GM23338 (cell line): Measurements from ENCODE around the gene DYSF. TPM values are rescaled to one million over a fixed set of nuclear protein-coding genes. Genes with fewer than 3 reads are reported as not detected.

Experiments used
- ATAC-seq: fragments of 200-7000 bp; cut with Tn5 transposase; 3 replicates; pipeline ENCODE4 v1.9.1; 2020
- DNase-seq: peaks from one replicate; pipeline ENCODE4 v3.0.0-alpha.2; 2015; ENCODE audit warnings: low spot score
- H2AFZ ChIP-seq: fragments of 200-600 bp; sonication (generic); 2 replicates; pipeline ENCODE4 v1.8.0; 2016; ENCODE audit warnings: antibody characterized with exemption, mild to moderate bottlenecking, moderate library complexity
- H3F3A ChIP-seq: fragments of 200-600 bp; sonication (generic); replicated peaks from 2 replicates; pipeline ENCODE4 v1.8.0; 2017; ENCODE audit warnings: antibody characterized with exemption, mixed run types, low read depth
- H3K27ac ChIP-seq: fragments of 200-600 bp; sonication (generic); 2 replicates; pipeline ENCODE4 v1.6.1; 2016; ENCODE audit warnings: low read depth
- H3K27me3 ChIP-seq: fragments of 200-600 bp; sonication (generic); 2 replicates; pipeline ENCODE4 v1.8.0; 2016; ENCODE audit warnings: mild to moderate bottlenecking, mixed run types, moderate library complexity; ENCODE audit not compliant: insufficient read depth
- H3K36me3 ChIP-seq: fragments of 200-600 bp; sonication (generic); 2 replicates; pipeline ENCODE4 v1.8.0; 2016; ENCODE audit warnings: mild to moderate bottlenecking; ENCODE audit not compliant: insufficient read depth
- H3K4me1 ChIP-seq: fragments of 200-600 bp; sonication (generic); 2 replicates; pipeline ENCODE4 v1.8.0; 2016; ENCODE audit warnings: mild to moderate bottlenecking, moderate library complexity; ENCODE audit not compliant: insufficient read depth
- H3K4me2 ChIP-seq: fragments of 200-600 bp; sonication (generic); 2 replicates; pipeline ENCODE4 v1.7.1; 2017; ENCODE audit warnings: mixed run types
- H3K4me3 ChIP-seq: fragments of 200-600 bp; sonication (generic); 2 replicates; pipeline ENCODE4 v1.6.1; 2016; ENCODE audit warnings: mixed run types
- H3K79me2 ChIP-seq: fragments of 200-600 bp; sonication (generic); replicated peaks from 2 replicates; pipeline ENCODE4 v1.8.0; 2017; ENCODE audit warnings: mild to moderate bottlenecking; ENCODE audit not compliant: insufficient read depth
- H3K9me2 ChIP-seq: fragments of 200-600 bp; sonication (generic); 2 replicates; pipeline ENCODE4 v1.8.0; 2017; ENCODE audit not compliant: insufficient read depth
- H4K20me1 ChIP-seq: fragments of 200-600 bp; sonication (generic); replicated peaks from 2 replicates; pipeline ENCODE4 v1.8.0; 2017; ENCODE audit warnings: mild to moderate bottlenecking; ENCODE audit not compliant: insufficient read depth
- H3K27ac Mint-ChIP-seq: 2 replicates; pipeline ENCODE4 v1.8.0; 2020; ENCODE audit warnings: inconsistent platforms, mild to moderate bottlenecking, moderate library complexity, mixed read lengths
- H3K27me3 Mint-ChIP-seq: 3 replicates; pipeline ENCODE4 v1.8.0; 2022; ENCODE audit warnings: low read depth, mild to moderate bottlenecking, moderate library complexity, mixed read lengths, inconsistent platforms; ENCODE audit not compliant: insufficient read depth, poor library complexity
- H3K36me3 Mint-ChIP-seq: 3 replicates; pipeline ENCODE4 v1.8.0; 2021; ENCODE audit warnings: low read depth, mild to moderate bottlenecking, inconsistent platforms, moderate library complexity, mixed read lengths
- H3K4me1 Mint-ChIP-seq: 3 replicates; pipeline ENCODE4 v1.8.0; 2020; ENCODE audit warnings: mild to moderate bottlenecking, inconsistent platforms, mixed read lengths
- H3K4me3 Mint-ChIP-seq: 3 replicates; pipeline ENCODE4 v1.8.0; 2021; ENCODE audit warnings: moderate library complexity, mild to moderate bottlenecking, inconsistent platforms, mixed read lengths
- H3K9me3 Mint-ChIP-seq: 3 replicates; pipeline ENCODE4 v1.8.0; 2020; ENCODE audit warnings: moderate library complexity, mild to moderate bottlenecking, inconsistent platforms, mixed read lengths
- CREB1 ChIP-seq: fragments of 250-450 bp; sonication (Bioruptor Pico); IDR thresholded peaks from 2 replicates; pipeline ENCODE4 v1.5.0; 2020; ENCODE audit warnings: low read depth, mild to moderate bottlenecking, moderate library complexity
- ETS1 ChIP-seq: IDR thresholded peaks from 2 replicates; pipeline ENCODE4 v1.6.1; 2016; ENCODE audit warnings: antibody characterized with exemption
- EZH2 ChIP-seq: fragments of 200-600 bp; sonication (generic); IDR thresholded peaks from one replicate; pipeline ENCODE4 v1.8.0; 2017; ENCODE audit warnings: antibody characterized with exemption, mild to moderate bottlenecking, low read depth; ENCODE audit not compliant: unreplicated experiment
- EZH2phosphoT487 ChIP-seq: fragments of 200-600 bp; sonication (generic); IDR thresholded peaks from one replicate; pipeline ENCODE4 v1.8.1; 2018; ENCODE audit warnings: antibody characterized with exemption; ENCODE audit not compliant: unreplicated experiment
- JUNB ChIP-seq: IDR thresholded peaks from one replicate; pipeline ENCODE4 v1.6.1; 2016; ENCODE audit warnings: antibody characterized with exemption; ENCODE audit not compliant: unreplicated experiment
- NANOG ChIP-seq: IDR thresholded peaks from 2 replicates; pipeline ENCODE4 v1.6.1; 2016; ENCODE audit warnings: antibody characterized with exemption, borderline replicate concordance
- POLR2AphosphoS5 ChIP-seq: IDR thresholded peaks from 2 replicates; pipeline ENCODE4 v1.6.1; 2016; ENCODE audit warnings: antibody characterized with exemption, low read depth
- REST ChIP-seq: IDR thresholded peaks from one replicate; pipeline ENCODE4 v1.6.1; 2018; ENCODE audit warnings: antibody characterized with exemption; ENCODE audit not compliant: unreplicated experiment
- STAT1 ChIP-seq: IDR thresholded peaks from one replicate; pipeline ENCODE4 v1.6.1; 2016; ENCODE audit warnings: antibody characterized with exemption; ENCODE audit not compliant: unreplicated experiment
- ZNF114 ChIP-seq: fragments of 250-450 bp; sonication (Bioruptor Pico); IDR thresholded peaks from 2 replicates; pipeline ENCODE4 v1.5.0; 2020; ENCODE audit warnings: mild to moderate bottlenecking, moderate library complexity
- ZNF331 ChIP-seq: fragments of 250-450 bp; sonication (Bioruptor Pico); IDR thresholded peaks from 2 replicates; pipeline ENCODE4 v1.5.0; 2020; ENCODE audit warnings: low read depth, mild to moderate bottlenecking, moderate library complexity
- ZNF462 ChIP-seq: fragments of 250-450 bp; sonication (Bioruptor Pico); IDR thresholded peaks from 2 replicates; pipeline ENCODE4 v1.5.0; 2020; ENCODE audit warnings: mild to moderate bottlenecking, moderate library complexity
- polyA plus RNA-seq: library from polyadenylated mRNA; unstranded; fragments of >200 nt; fragmentation: Nextera tagmentation; extraction: Ambion mirVana; gene quantifications from 2 replicates; pipeline ENCODE4 v1.2.1, GENCODE V29; 2016
- total RNA-seq: library from RNA; depleted of rRNA; stranded (reverse); fragments of >200 nt; shearing (Covaris generic); gene quantifications from 2 replicates; pipeline ENCODE4 v1.2.3, GENCODE V29; 2014
- TF ChIP-seq, protein P1 (sequence below), 2 experiments: fragments of 200-600 bp in 1 of 2; sonication (generic) in 1 of 2; conservative IDR thresholded peaks; 2 replicates each; pipeline versions ENCODE4 v1.5.1 to v1.6.1; 2016 to 2017; ENCODE audit warnings: antibody characterized with exemption in 2 of 2, low read depth in 2 of 2, mild to moderate bottlenecking in 2 of 2, moderate library complexity in 1 of 2

The DYSF gene
- total and polyA plus RNA-seq, 2 experiments from 2014 or later, result 7.3 to 21.3 TPM

DNA sequence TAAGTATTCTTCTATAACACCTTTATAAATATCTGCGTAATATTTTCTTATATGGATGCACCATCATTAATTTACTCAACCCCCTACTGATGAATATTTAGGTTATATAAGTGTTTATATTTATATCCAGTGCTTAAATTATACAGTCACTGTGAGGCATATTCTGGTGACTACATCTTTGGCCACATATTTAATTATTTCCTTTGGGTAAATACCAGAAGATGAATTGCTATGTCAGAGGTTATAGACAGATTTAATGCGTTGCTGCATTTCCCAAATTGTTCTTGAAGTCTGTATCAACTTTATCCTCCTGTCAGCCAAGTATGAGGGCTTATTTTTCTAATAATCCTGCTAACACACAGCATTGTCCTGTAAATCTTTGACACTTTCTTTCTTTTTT, 18.7 kb downstream of the DYSF start:
- H3K4me3 ChIP-seq, result no peak overlapping the region
- Mint-ChIP-seq H3K27ac (no peak overlapping the region), H3K36me3 (0 out of 3 replicates have a peak, but pooled peaks cover 3% of the 10 kb centered on the region), H3K4me1 (peaks cover 25% of the 10 kb centered on the region), H3K27me3 (peaks cover 15% of the 10 kb centered on the region), H3K9me3 (no peaks in the 10 kb centered on the region), H3K4me3 (no peak overlapping the region)
- peaks cover 5% of the 10 kb centered on the region for H4K20me1 ChIP-seq
- no peaks in the 10 kb centered on the region for H3K9me2 ChIP-seq
- H3F3A ChIP-seq, result no peaks in the 10 kb centered on the region
- no peak overlapping the region for H3K27ac ChIP-seq
- ATAC-seq (no peak), DNase-seq (no peak)
- no peaks in the 10 kb centered on the region for H3K36me3 ChIP-seq
- no peak for TF ChIP-seq ZNF331 (CRISPR knock-in tag)
- no peak for TF ChIP-seq JUNB
- TF ChIP-seq EZH2phosphoT487, result no peak
- no peak for TF ChIP-seq NANOG
- TF ChIP-seq, protein P1, sequence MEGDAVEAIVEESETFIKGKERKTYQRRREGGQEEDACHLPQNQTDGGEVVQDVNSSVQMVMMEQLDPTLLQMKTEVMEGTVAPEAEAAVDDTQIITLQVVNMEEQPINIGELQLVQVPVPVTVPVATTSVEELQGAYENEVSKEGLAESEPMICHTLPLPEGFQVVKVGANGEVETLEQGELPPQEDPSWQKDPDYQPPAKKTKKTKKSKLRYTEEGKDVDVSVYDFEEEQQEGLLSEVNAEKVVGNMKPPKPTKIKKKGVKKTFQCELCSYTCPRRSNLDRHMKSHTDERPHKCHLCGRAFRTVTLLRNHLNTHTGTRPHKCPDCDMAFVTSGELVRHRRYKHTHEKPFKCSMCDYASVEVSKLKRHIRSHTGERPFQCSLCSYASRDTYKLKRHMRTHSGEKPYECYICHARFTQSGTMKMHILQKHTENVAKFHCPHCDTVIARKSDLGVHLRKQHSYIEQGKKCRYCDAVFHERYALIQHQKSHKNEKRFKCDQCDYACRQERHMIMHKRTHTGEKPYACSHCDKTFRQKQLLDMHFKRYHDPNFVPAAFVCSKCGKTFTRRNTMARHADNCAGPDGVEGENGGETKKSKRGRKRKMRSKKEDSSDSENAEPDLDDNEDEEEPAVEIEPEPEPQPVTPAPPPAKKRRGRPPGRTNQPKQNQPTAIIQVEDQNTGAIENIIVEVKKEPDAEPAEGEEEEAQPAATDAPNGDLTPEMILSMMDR (conservative IDR thresholded peaks at IDR 0.05; ENCODE audit: low read depth in 2 of 2), result no peak
- no peak for TF ChIP-seq ETS1
- TF ChIP-seq EZH2, result no peak
- no peak for TF ChIP-seq CREB1 (CRISPR knock-in tag)
- TF ChIP-seq REST, result no peak
- TF ChIP-seq POLR2AphosphoS5, result no peak
- TF ChIP-seq STAT1, result no peak
- no peak for TF ChIP-seq ZNF462 (CRISPR knock-in tag)
- TF ChIP-seq ZNF114 (CRISPR knock-in tag), result no peak
- peaks cover 21% of the 10 kb centered on the region for H3K27me3 ChIP-seq
- H2AFZ ChIP-seq, result no peak overlapping the region
- no peak overlapping the region for H3K4me2 ChIP-seq
- no peaks in the 10 kb centered on the region for H3K79me2 ChIP-seq
- 0 out of 2 replicates have a peak, but pooled peaks cover 4% of the 10 kb centered on the region for H3K4me1 ChIP-seq
